K562 (cell line): ENCODE results near the gene KCNK18. TPM values are rescaled to one million over a fixed set of nuclear protein-coding genes. Genes with fewer than 3 reads are reported as not detected.

ENCODE experiments used
- CBFA2T2 ChIP-seq: fragments of 450-650 bp; conservative IDR thresholded peaks from 2 replicates; pipeline ENCODE4 v1.6.1; 2017; ENCODE audit warnings: mild to moderate bottlenecking
- CBFA2T3 ChIP-seq: fragments of 450-650 bp; IDR thresholded peaks from 2 replicates; pipeline ENCODE4 v1.6.1; 2017
- CHD2 ChIP-seq: IDR thresholded peaks from 2 replicates; pipeline ENCODE4 v1.6.1; 2011; ENCODE audit warnings: low read depth, low read length
- JUND ChIP-seq, 2 experiments: IDR thresholded peaks; 2 replicates in 1 of 2; 3 replicates in 1 of 2; pipeline ENCODE4 v1.6.1; 2011; ENCODE audit warnings: borderline replicate concordance in 2 of 2, low read depth in 2 of 2, low read length in 2 of 2, improper control_type of control experiment in 1 of 2, missing biosample characterization in 1 of 2, missing genetic modification characterization in 1 of 2, missing genetic modification reagents in 1 of 2
- KAT8 ChIP-seq: fragments of 450-650 bp; IDR thresholded peaks from 2 replicates; pipeline ENCODE4 v1.6.1; 2016; ENCODE audit warnings: low read depth, mild to moderate bottlenecking
- PHB2 ChIP-seq: fragments of 450-650 bp; IDR thresholded peaks from 2 replicates; pipeline ENCODE4 v1.6.1; 2017; ENCODE audit warnings: low read depth
- POLR2H ChIP-seq: IDR thresholded peaks from 2 replicates; pipeline ENCODE4 v1.6.1; 2016; ENCODE audit warnings: missing genetic modification characterization, low read depth, mild to moderate bottlenecking, control low read depth, missing compliant biosample characterization, moderate library complexity
- PURB ChIP-seq: sonication (generic); formaldehyde crosslinking; IDR thresholded peaks from 2 replicates; pipeline ENCODE4 v1.9.0; 2021; ENCODE audit warnings: low read depth, mild to moderate bottlenecking, missing genetic modification reagents
- TAL1 ChIP-seq: fragments of 450-650 bp; IDR thresholded peaks from 2 replicates; pipeline ENCODE4 v1.6.1; 2016; ENCODE audit warnings: mild to moderate bottlenecking
- TCF3 ChIP-seq: sonication (generic); formaldehyde crosslinking; IDR thresholded peaks from 2 replicates; pipeline ENCODE4 v1.4.0; 2020; ENCODE audit warnings: mild to moderate bottlenecking, missing genetic modification reagents
- polyA plus RNA-seq, 8 experiments: library from polyadenylated mRNA; depleted of rRNA in 4 of 8; stranded (reverse) in 5 of 8; unstranded in 3 of 8; fragments of >200 nt; fragmentation: Nextera tagmentation in 2 of 8; fragmentation: Illumina TruSeq in 1 of 8; extraction: Ambion mirVana in 2 of 8; extraction: Trizol in 1 of 8; gene quantifications; 2 replicates each; pipeline versions ENCODE4 v1.2.1 to v1.2.3, GENCODE V29; 2011 to 2014; ENCODE audit warnings: inconsistent platforms in 1 of 8, missing spikeins in 1 of 8
- total RNA-seq, 7 experiments: library from RNA; depleted of rRNA in 6 of 7; stranded (reverse); fragments of >200 nt in 6 of 7; fragmentation: Illumina TruSeq in 2 of 7; extraction: Trizol in 2 of 7; gene quantifications; 2 replicates each; pipeline versions ENCODE4 v1.2.1 to v1.2.3, GENCODE V29; 2011 to 2021; ENCODE audit warnings: low replicate concordance in 1 of 7
- TF ChIP-seq, protein P1 (sequence below): sonication (generic); formaldehyde crosslinking; IDR thresholded peaks from 2 replicates; pipeline ENCODE4 v1.8.0; 2022; ENCODE audit warnings: missing genetic modification reagents, mild to moderate bottlenecking, borderline replicate concordance
- TF ChIP-seq, protein P2 (sequence below): fragments of 450-650 bp; IDR thresholded peaks from 2 replicates; pipeline ENCODE4 v1.6.1; 2016; ENCODE audit warnings: mild to moderate bottlenecking
- TF ChIP-seq, protein P3 (sequence below): sonication (generic); formaldehyde crosslinking; IDR thresholded peaks from 2 replicates; pipeline ENCODE4 v1.8.0; 2022; ENCODE audit warnings: mild to moderate bottlenecking, missing genetic modification reagents
- TF ChIP-seq, protein P4 (sequence below): sonication (generic); formaldehyde crosslinking; IDR thresholded peaks from 2 replicates; pipeline ENCODE4 v1.8.0; 2023; ENCODE audit warnings: missing genetic modification reagents, mild to moderate bottlenecking, borderline replicate concordance

The KCNK18 gene
- total and polyA plus RNA-seq, 9 of the 15 experiments (the other 6 are each of a cell fraction or from before 2014, with no cell fraction given), result not detected

DNA sequence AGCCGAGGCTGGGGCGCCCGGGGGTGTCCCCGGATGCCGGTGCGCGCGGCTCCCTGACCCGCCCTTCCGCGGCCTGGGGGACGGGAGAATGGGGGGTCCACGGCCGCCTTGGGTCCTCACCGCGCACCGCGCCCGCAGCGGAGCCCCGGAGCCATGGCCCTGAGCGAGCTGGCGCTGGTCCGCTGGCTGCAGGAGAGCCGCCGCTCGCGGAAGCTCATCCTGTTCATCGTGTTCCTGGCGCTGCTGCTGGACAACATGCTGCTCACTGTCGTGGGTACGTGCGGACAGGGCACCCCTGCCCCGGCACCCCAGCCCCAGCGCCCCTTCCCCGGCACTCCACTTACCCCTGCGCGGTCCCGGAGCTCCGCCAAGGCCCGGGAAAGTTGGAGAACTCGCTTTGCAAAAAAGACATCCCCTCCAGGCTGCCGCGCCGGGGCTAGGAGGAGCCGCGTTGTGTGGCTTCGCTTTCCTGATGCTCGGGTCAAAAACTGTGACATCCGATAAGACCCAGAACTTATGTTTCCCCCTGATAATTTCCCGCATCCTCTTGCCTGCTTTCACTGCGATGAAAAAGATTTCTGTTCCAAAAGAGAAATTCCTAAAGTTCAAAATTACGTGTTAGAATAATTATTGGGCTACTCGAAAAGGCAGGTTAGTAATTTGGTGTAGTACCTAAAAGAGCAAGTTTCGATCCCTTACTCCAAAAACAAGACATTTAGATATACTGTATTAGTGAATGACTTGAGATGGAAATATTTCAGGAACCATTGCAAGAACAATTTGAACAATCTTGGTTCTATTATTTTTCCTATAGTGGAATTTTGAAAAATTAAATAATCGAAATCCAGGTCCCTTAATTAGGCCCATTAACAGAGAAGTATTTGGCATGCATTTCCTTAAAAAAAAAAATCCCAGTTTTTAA is 44.5 kb downstream of the KCNK18 start (continued):
- TF ChIP-seq, protein P1, sequence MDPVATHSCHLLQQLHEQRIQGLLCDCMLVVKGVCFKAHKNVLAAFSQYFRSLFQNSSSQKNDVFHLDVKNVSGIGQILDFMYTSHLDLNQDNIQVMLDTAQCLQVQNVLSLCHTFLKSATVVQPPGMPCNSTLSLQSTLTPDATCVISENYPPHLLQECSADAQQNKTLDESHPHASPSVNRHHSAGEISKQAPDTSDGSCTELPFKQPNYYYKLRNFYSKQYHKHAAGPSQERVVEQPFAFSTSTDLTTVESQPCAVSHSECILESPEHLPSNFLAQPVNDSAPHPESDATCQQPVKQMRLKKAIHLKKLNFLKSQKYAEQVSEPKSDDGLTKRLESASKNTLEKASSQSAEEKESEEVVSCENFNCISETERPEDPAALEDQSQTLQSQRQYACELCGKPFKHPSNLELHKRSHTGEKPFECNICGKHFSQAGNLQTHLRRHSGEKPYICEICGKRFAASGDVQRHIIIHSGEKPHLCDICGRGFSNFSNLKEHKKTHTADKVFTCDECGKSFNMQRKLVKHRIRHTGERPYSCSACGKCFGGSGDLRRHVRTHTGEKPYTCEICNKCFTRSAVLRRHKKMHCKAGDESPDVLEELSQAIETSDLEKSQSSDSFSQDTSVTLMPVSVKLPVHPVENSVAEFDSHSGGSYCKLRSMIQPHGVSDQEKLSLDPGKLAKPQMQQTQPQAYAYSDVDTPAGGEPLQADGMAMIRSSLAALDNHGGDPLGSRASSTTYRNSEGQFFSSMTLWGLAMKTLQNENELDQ (CRISPR knock-in tag), result no peak
- TF ChIP-seq POLR2H (tag) (no peak), PURB (no peak), CBFA2T3 (peak; percentile 76), KAT8 (no peak), CHD2 (no peak), TAL1 (peak; percentile 65), TCF3 (peak; percentile 62), CBFA2T2 (peak; percentile 56), JUND (IDR thresholded peaks at IDR 0.05; ENCODE audit: borderline replicate concordance, low read depth, low read length) (no peak), JUND (tag; IDR thresholded peaks at IDR 0.05; ENCODE audit: borderline replicate concordance, low read depth, low read length) (no peak), PHB2 (no peak)
- TF ChIP-seq, protein P2, sequence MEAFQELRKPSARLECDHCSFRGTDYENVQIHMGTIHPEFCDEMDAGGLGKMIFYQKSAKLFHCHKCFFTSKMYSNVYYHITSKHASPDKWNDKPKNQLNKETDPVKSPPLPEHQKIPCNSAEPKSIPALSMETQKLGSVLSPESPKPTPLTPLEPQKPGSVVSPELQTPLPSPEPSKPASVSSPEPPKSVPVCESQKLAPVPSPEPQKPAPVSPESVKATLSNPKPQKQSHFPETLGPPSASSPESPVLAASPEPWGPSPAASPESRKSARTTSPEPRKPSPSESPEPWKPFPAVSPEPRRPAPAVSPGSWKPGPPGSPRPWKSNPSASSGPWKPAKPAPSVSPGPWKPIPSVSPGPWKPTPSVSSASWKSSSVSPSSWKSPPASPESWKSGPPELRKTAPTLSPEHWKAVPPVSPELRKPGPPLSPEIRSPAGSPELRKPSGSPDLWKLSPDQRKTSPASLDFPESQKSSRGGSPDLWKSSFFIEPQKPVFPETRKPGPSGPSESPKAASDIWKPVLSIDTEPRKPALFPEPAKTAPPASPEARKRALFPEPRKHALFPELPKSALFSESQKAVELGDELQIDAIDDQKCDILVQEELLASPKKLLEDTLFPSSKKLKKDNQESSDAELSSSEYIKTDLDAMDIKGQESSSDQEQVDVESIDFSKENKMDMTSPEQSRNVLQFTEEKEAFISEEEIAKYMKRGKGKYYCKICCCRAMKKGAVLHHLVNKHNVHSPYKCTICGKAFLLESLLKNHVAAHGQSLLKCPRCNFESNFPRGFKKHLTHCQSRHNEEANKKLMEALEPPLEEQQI, result no peak
- TF ChIP-seq, protein P3, sequence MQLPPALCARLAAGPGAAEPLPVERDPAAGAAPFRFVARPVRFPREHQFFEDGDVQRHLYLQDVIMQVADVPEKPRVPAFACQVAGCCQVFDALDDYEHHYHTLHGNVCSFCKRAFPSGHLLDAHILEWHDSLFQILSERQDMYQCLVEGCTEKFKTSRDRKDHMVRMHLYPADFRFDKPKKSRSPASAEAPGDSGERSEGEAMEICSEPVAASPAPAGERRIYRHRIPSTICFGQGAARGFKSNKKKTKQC (CRISPR knock-in tag), result no peak
- TF ChIP-seq, protein P4, sequence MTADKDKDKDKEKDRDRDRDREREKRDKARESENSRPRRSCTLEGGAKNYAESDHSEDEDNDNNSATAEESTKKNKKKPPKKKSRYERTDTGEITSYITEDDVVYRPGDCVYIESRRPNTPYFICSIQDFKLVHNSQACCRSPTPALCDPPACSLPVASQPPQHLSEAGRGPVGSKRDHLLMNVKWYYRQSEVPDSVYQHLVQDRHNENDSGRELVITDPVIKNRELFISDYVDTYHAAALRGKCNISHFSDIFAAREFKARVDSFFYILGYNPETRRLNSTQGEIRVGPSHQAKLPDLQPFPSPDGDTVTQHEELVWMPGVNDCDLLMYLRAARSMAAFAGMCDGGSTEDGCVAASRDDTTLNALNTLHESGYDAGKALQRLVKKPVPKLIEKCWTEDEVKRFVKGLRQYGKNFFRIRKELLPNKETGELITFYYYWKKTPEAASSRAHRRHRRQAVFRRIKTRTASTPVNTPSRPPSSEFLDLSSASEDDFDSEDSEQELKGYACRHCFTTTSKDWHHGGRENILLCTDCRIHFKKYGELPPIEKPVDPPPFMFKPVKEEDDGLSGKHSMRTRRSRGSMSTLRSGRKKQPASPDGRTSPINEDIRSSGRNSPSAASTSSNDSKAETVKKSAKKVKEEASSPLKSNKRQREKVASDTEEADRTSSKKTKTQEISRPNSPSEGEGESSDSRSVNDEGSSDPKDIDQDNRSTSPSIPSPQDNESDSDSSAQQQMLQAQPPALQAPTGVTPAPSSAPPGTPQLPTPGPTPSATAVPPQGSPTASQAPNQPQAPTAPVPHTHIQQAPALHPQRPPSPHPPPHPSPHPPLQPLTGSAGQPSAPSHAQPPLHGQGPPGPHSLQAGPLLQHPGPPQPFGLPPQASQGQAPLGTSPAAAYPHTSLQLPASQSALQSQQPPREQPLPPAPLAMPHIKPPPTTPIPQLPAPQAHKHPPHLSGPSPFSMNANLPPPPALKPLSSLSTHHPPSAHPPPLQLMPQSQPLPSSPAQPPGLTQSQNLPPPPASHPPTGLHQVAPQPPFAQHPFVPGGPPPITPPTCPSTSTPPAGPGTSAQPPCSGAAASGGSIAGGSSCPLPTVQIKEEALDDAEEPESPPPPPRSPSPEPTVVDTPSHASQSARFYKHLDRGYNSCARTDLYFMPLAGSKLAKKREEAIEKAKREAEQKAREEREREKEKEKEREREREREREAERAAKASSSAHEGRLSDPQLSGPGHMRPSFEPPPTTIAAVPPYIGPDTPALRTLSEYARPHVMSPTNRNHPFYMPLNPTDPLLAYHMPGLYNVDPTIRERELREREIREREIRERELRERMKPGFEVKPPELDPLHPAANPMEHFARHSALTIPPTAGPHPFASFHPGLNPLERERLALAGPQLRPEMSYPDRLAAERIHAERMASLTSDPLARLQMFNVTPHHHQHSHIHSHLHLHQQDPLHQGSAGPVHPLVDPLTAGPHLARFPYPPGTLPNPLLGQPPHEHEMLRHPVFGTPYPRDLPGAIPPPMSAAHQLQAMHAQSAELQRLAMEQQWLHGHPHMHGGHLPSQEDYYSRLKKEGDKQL (CRISPR knock-in tag), result no peak
